Thyroid gland (tissue), 4 donors: Measurements from ENCODE around the gene ORC6. TPM values are rescaled to one million over a fixed set of nuclear protein-coding genes. Genes with fewer than 3 reads are reported as not detected.

Experiments used
- DNase-seq, 2 donors: peaks; one replicate each; pipeline ENCODE4 v3.0.0-alpha.2; 2019
- H3K27ac ChIP-seq, 3 donors: fragments of 200-600 bp; sonication (generic); 1 replicate in 2 of 3; 2 replicates in 1 of 3; pipeline ENCODE4 v1.5.1; 2016 to 2019; ENCODE audit warnings: mild to moderate bottlenecking in 1 of 3, moderate library complexity in 1 of 3
- H3K27me3 ChIP-seq: fragments of 200-600 bp; sonication (generic); one replicate; pipeline ENCODE4 v1.5.1; 2019
- H3K36me3 ChIP-seq, 2 donors: fragments of 200-600 bp; sonication (generic); one replicate each; pipeline ENCODE4 v1.5.1; 2016 to 2019
- H3K4me1 ChIP-seq, 2 donors: fragments of 200-600 bp; sonication (generic); one replicate each; pipeline ENCODE4 v1.5.1; 2017 to 2019
- H3K4me3 ChIP-seq, 3 donors: fragments of 200-600 bp; sonication (generic); replicated peaks in 1 of 3; 1 replicate in 2 of 3; 2 replicates in 1 of 3; pipeline ENCODE4 v1.5.1; 2016; ENCODE audit warnings: mild to moderate bottlenecking in 1 of 3
- H3K9me3 ChIP-seq: fragments of 200-600 bp; sonication (generic); one replicate; pipeline ENCODE4 v1.5.1; 2017
- CTCF ChIP-seq, 6 experiments: fragments of 200-600 bp in 3 of 6; fragments of 450-650 bp in 3 of 6; sonication (generic) in 3 of 6; IDR thresholded peaks; one replicate each; pipeline ENCODE4 v1.5.1; 2016 to 2019; ENCODE audit warnings: antibody characterized with exemption in 6 of 6, mild to moderate bottlenecking in 2 of 6, inconsistent platforms in 1 of 6, moderate library complexity in 1 of 6
- POLR2A ChIP-seq, 2 donors: fragments of 450-650 bp; IDR thresholded peaks; one replicate each; pipeline ENCODE4 v1.6.1; 2017; ENCODE audit warnings: antibody characterized with exemption in 2 of 2, mild to moderate bottlenecking in 2 of 2, moderate library complexity in 1 of 2
- WGBS, 2 donors: methylation state at CpG; one replicate each; pipeline ENCODE4 v1.1.5; 2017; 5-methylcytosine and 5-hydroxymethylcytosine counted together
- intact Hi-C: fragments of 100-400 bp; cut with DNase I; formaldehyde crosslinking; loops from one replicate; pipeline ENCODE4 v1.15.1; 2023
- total RNA-seq, 4 donors: library from RNA; depleted of rRNA; stranded (reverse); fragments of >200 nt; gene quantifications; one replicate each; pipeline ENCODE4 v1.2.3, GENCODE V29; 2016

The ORC6 gene
- total RNA-seq, 4 donors from 2014 or later = 0.27 to 4.0 (median 1.7) TPM

GRCh38 chr16:46687486-46687885 lies 2.0 kb upstream of the ORC6 start:
- peaks cover 20 to 23% of the 10 kb centered on the region in 2 donors for H3K4me1 ChIP-seq
- H3K27me3 ChIP-seq = no peaks in the 10 kb centered on the region
- intact Hi-C loops = no loop called here
- TF ChIP-seq CTCF (IDR thresholded peaks at IDR 0.05) (no peak), POLR2A (IDR thresholded peaks at IDR 0.05) (no peak)
- H3K36me3 ChIP-seq = no peaks in the 10 kb centered on the region
- peak overlapping the region in 1 of 3 donors; percentile 89 for H3K4me3 ChIP-seq
- WGBS, 2 donors = 67 to 73% methylated on average over 9 of the region's 9 CpGs
- DNase-seq = no peak
- no peaks in the 10 kb centered on the region for H3K9me3 ChIP-seq
- no peak overlapping the region for H3K27ac ChIP-seq

- intact Hi-C loops = no loop called here
- no peaks in the 10 kb centered on the region for H3K9me3 ChIP-seq
- TF ChIP-seq CTCF (IDR thresholded peaks at IDR 0.05) (no peak), POLR2A (IDR thresholded peaks at IDR 0.05) (no peak)
- WGBS, 2 donors = 5 to 6% methylated on average over 14 of the region's 14 CpGs
- no peaks in the 10 kb centered on the region for H3K27me3 ChIP-seq
- H3K4me3 ChIP-seq = peak overlapping the region; percentile 56 to 94 (median 89)
- H3K4me1 ChIP-seq = peaks cover 20 to 23% of the 10 kb centered on the region in 2 donors
- H3K36me3 ChIP-seq = no peaks in the 10 kb centered on the region
- no peak for DNase-seq
- peak overlapping the region; percentile 82 to 95 (median 89) for H3K27ac ChIP-seq
These were observed 1.3 kb upstream of the ORC6 start for GRCh38 chr16:46688101-46688653.

GRCh38 chr16:46688654-46689364 lies 650 bp upstream of the ORC6 start, which contains the start of gene VPS35:
Gene VPS35 (minus strand): TSS chr16:46689178. CDS start chr16:46689133, 45 bp downstream.
- DNase-seq = peak; percentile 100
- intact Hi-C loops = no loop called here
- Histone ChIP-seq H3K36me3 (no peaks in the 10 kb centered on the region), H3K9me3 (no peaks in the 10 kb centered on the region), H3K4me1 (peaks cover 20 to 23% of the 10 kb centered on the region in 2 donors), H3K27ac (peak within 1 kb of the TSS; percentile 82 to 95 (median 89)), H3K27me3 (no peaks in the 10 kb centered on the region), H3K4me3 (peak within 1 kb of the TSS; percentile 56 to 94 (median 89))
- 0% methylated on average over 12 to 33 of the region's 54 CpGs for WGBS, 2 donors
- TF ChIP-seq CTCF (IDR thresholded peaks at IDR 0.05) = peak in 2 of 6 experiments; percentile 16 to 25
- TF ChIP-seq POLR2A (IDR thresholded peaks at IDR 0.05) = peak in 1 of 2 donors; percentile 72

GRCh38 chr16:46690281-46691178 lies 1.1 kb downstream of the ORC6 start:
- Histone ChIP-seq H3K27ac (no peak overlapping the region), H3K27me3 (no peaks in the 10 kb centered on the region), H3K36me3 (no peaks in the 10 kb centered on the region), H3K9me3 (no peaks in the 10 kb centered on the region), H3K4me1 (peaks cover 20 to 23% of the 10 kb centered on the region in 2 donors), H3K4me3 (peak overlapping the region in 1 of 3 donors; percentile 89)
- WGBS, 2 donors = 16 to 19% methylated on average over 21 of the region's 21 CpGs
- no peak for TF ChIP-seq CTCF (IDR thresholded peaks at IDR 0.05)
- TF ChIP-seq POLR2A (IDR thresholded peaks at IDR 0.05) = no peak
- intact Hi-C loops = no loop called here
- DNase-seq = no peak
